MCF 10A (cell line): ENCODE results near the gene CAST. TPM values are rescaled to one million over a fixed set of nuclear protein-coding genes. Genes with fewer than 3 reads are reported as not detected.

Experiments
- BruUV-seq: library from RNA; stranded (reverse); fragments of 400-500 nt; replicated peaks from 2 replicates; lab custom pipeline; 2021; lab: Mats Ljungman, UMichigan
- CTCF ChIA-PET: fragments of 300-600 bp; sonication (Branson Sonifier 250); formaldehyde crosslinking; extraction: SDS; loops from one replicate; lab custom pipeline; 2021; ENCODE audit warnings: antibody characterized with exemption, inconsistent platforms; lab: Yijun Ruan, JAX
- POLR2A ChIA-PET: fragments of 300-600, 350-650 bp; sonication (Branson Sonifier 250); formaldehyde crosslinking; extraction: SDS; loops from one replicate; lab custom pipeline; 2020; ENCODE audit warnings: antibody characterized with exemption, inconsistent platforms; lab: Yijun Ruan, JAX
- DNase-seq: peaks from one replicate; pipeline ENCODE4 v3.0.0-alpha.2; 2018; ENCODE audit not compliant: unreplicated experiment
- H3K27ac Mint-ChIP-seq: one replicate; pipeline ENCODE4 v1.8.0; 2022; ENCODE audit warnings: mild to moderate bottlenecking, low read depth, mixed read lengths; ENCODE audit not compliant: unreplicated experiment
- H3K27me3 Mint-ChIP-seq: one replicate; pipeline ENCODE4 v1.8.0; 2022; ENCODE audit warnings: mixed read lengths; ENCODE audit not compliant: insufficient read depth, unreplicated experiment
- H3K36me3 Mint-ChIP-seq: one replicate; pipeline ENCODE4 v1.8.0; 2022; ENCODE audit warnings: mild to moderate bottlenecking, moderate library complexity, mixed read lengths; ENCODE audit not compliant: insufficient read depth, unreplicated experiment
- H3K4me1 Mint-ChIP-seq: one replicate; pipeline ENCODE4 v1.8.0; 2022; ENCODE audit warnings: mixed read lengths; ENCODE audit not compliant: insufficient read depth, unreplicated experiment
- H3K4me3 Mint-ChIP-seq: one replicate; pipeline ENCODE4 v1.8.0; 2022; ENCODE audit warnings: mild to moderate bottlenecking, moderate library complexity, mixed read lengths; ENCODE audit not compliant: unreplicated experiment
- H3K9me3 Mint-ChIP-seq: one replicate; pipeline ENCODE4 v1.8.0; 2022; ENCODE audit warnings: mixed read lengths; ENCODE audit not compliant: unreplicated experiment
- intact Hi-C: fragments of 100-400 bp; cut with micrococcal nuclease; formaldehyde crosslinking; loops from 2 replicates; pipeline ENCODE4 v1.14.1; 2022
- total RNA-seq: library from RNA; stranded (reverse); gene quantifications from 2 replicates; pipeline ENCODE4 v1.2.3, GENCODE V29; 2022
- TF ChIP-seq, protein P1 (sequence below): fragments of 200-600 bp; IDR thresholded peaks from one replicate; pipeline ENCODE4 v1.8.0; 2022; ENCODE audit warnings: antibody characterized with exemption, mild to moderate bottlenecking; ENCODE audit not compliant: unreplicated experiment

Gene CAST
- total RNA-seq, 1 experiment from 2014 or later, result 351 TPM

- H3K36me3 Mint-ChIP-seq, result peaks cover 98% of the 10 kb centered on the region
- BruUV-seq, result no TSS peak
- ChIA-PET POLR2A (no interaction called here), CTCF (interaction anchor here (0.9 to 1.8 kb wide), 2 partner anchors 82 to 416 kb away, joined by 3 to 7 read pairs; no protein-coding TSS in a partner anchor)
- DNase-seq, result no peak
- H3K9me3 Mint-ChIP-seq, result no peaks in the 10 kb centered on the region
- H3K27ac Mint-ChIP-seq, result no peak overlapping the region
- TF ChIP-seq, protein P1, sequence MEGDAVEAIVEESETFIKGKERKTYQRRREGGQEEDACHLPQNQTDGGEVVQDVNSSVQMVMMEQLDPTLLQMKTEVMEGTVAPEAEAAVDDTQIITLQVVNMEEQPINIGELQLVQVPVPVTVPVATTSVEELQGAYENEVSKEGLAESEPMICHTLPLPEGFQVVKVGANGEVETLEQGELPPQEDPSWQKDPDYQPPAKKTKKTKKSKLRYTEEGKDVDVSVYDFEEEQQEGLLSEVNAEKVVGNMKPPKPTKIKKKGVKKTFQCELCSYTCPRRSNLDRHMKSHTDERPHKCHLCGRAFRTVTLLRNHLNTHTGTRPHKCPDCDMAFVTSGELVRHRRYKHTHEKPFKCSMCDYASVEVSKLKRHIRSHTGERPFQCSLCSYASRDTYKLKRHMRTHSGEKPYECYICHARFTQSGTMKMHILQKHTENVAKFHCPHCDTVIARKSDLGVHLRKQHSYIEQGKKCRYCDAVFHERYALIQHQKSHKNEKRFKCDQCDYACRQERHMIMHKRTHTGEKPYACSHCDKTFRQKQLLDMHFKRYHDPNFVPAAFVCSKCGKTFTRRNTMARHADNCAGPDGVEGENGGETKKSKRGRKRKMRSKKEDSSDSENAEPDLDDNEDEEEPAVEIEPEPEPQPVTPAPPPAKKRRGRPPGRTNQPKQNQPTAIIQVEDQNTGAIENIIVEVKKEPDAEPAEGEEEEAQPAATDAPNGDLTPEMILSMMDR, result no peak
- H3K4me1 Mint-ChIP-seq, result peaks cover 4% of the 10 kb centered on the region
- H3K4me3 Mint-ChIP-seq, result no peak overlapping the region
- intact Hi-C loops, result no loop called here
- no peaks in the 10 kb centered on the region for H3K27me3 Mint-ChIP-seq
Observed at GRCh38 chr5:96745844-96746531, 83.8 kb downstream of the CAST start.

DNA sequence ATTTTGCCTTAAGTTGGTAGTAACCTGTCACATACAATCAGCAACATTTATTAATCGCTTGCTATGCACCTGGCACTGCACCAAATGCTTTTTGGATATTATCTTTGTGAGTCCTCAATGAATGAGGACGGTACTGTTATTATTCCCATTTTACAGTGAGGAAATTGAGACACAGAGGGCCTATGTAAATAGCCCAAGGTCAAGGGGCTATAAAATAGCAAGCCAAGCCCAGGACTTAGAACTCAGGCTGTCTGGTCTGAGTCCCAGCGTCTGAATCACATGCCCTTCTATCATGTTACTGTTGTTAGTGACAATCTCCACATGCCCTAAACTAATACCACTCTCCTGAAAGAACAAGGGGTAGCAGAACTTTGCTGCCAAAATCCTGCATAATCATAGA is 85.5 kb downstream of the CAST start:
- no peaks in the 10 kb centered on the region for H3K27me3 Mint-ChIP-seq
- TF ChIP-seq, protein P1, result no peak
- H3K4me3 Mint-ChIP-seq, result no peak overlapping the region
- intact Hi-C loops, result no loop called here
- no peaks in the 10 kb centered on the region for H3K9me3 Mint-ChIP-seq
- DNase-seq, result no peak
- no peak overlapping the region for H3K27ac Mint-ChIP-seq
- ChIA-PET POLR2A (interaction anchor here (1.0 kb wide), 1 partner anchor 14 kb away, joined by 3 read pairs; no protein-coding TSS in a partner anchor), CTCF (interaction anchor here (0.6 to 1.0 kb wide), 2 partner anchors 28 to 133 kb away, joined by 3 read pairs; no protein-coding TSS in a partner anchor)
- H3K36me3 Mint-ChIP-seq, result peaks cover 90% of the 10 kb centered on the region
- peaks cover 4% of the 10 kb centered on the region for H3K4me1 Mint-ChIP-seq
- BruUV-seq, result no TSS peak

- Mint-ChIP-seq H3K4me1 (no peaks in the 10 kb centered on the region), H3K9me3 (no peaks in the 10 kb centered on the region), H3K27ac (no peak overlapping the region), H3K27me3 (no peaks in the 10 kb centered on the region), H3K36me3 (peaks cover 90% of the 10 kb centered on the region), H3K4me3 (no peak overlapping the region)
- intact Hi-C loops, result no loop called here
- CTCF ChIA-PET, result interaction anchor here (0.6 to 4.2 kb wide), 7 partner anchors 13 to 413 kb away, joined by 3 to 41 read pairs (median 3); partner anchors contain the start of gene LIX1
- TF ChIP-seq, protein P1, result no peak
- no TSS peak for BruUV-seq
- POLR2A ChIA-PET, result interaction anchor here (0.7 kb wide), 1 partner anchor 55 kb away, joined by 4 read pairs; no protein-coding TSS in a partner anchor
- DNase-seq, result no peak
Observed at GRCh38 chr5:96750110-96750822, 88.1 kb downstream of the CAST start.
